ENCODE data around the gene PROS1. TPM values are rescaled to one million over a fixed set of nuclear protein-coding genes. Genes with fewer than 3 reads are reported as not detected.
A peak's percentile ranks its signal among the peaks of the same experiment; 100 is the strongest.

Gene PROS1
- total and polyA plus RNA-seq, 4 experiments from 2014 or later: not detected

GRCh38 chr3:93991631-93992030 is 17.9 kb upstream of the PROS1 start:
- H3K27me3 ChIP-seq (ENCODE audit: insufficient read depth, low read length): no peaks in the 10 kb centered on the region
- Mint-ChIP-seq H3K4me1 (peaks cover 0 to 5% (median 1%) of the 10 kb centered on the region in 4 donors), H3K9me3 (no peaks in the 10 kb centered on the region), H3K27ac (no peak overlapping the region), H3K4me3 (peak overlapping the region in 1 of 8 donors; percentile 20), H3K36me3 (peaks cover 0 to under 1% of the 10 kb centered on the region in 2 donors), H3K27me3 (no peaks in the 10 kb centered on the region)
- ChIA-PET POLR2A (ENCODE audit: partially characterized antibody) (no interaction called here), CTCF (ENCODE audit: partially characterized antibody) (interaction anchor here (1.6 kb wide), 1 partner anchor 13 kb away, joined by 8 read pairs; the partner anchor contains the start of gene ARL13B)
- no peak overlapping the region for H3K4me3 ChIP-seq (ENCODE audit: low read length in 2 of 2)
- no peaks in the 10 kb centered on the region for H3K9me3 ChIP-seq (ENCODE audit: control insufficient read depth in 1 of 2, low read length in 2 of 2)
- H3K36me3 ChIP-seq (ENCODE audit: insufficient read depth, low read length): no peaks in the 10 kb centered on the region
- no peaks in the 10 kb centered on the region for H3K4me1 ChIP-seq (ENCODE audit: insufficient read depth, low read length)
- H3K27ac ChIP-seq (ENCODE audit: low read depth, low read length): no peak overlapping the region
- no peak for DNase-seq
- intact Hi-C loops (cut with micrococcal nuclease): no loop called here

- Mint-ChIP-seq H3K36me3 (no peaks in the 10 kb centered on the region), H3K27me3 (no peaks in the 10 kb centered on the region), H3K4me1 (peaks cover 0 to 5% (median 2%) of the 10 kb centered on the region in 4 donors), H3K4me3 (no peak overlapping the region), H3K9me3 (no peaks in the 10 kb centered on the region), H3K27ac (no peak overlapping the region)
- no peaks in the 10 kb centered on the region for H3K36me3 ChIP-seq (ENCODE audit: insufficient read depth, low read length)
- no peaks in the 10 kb centered on the region for H3K4me1 ChIP-seq (ENCODE audit: insufficient read depth, low read length)
- no peak overlapping the region for H3K4me3 ChIP-seq (ENCODE audit: low read length in 2 of 2)
- H3K9me3 ChIP-seq (ENCODE audit: control insufficient read depth in 1 of 2, low read length in 2 of 2): no peaks in the 10 kb centered on the region
- intact Hi-C loops (cut with micrococcal nuclease): no loop called here
- ChIA-PET CTCF (ENCODE audit: partially characterized antibody) (interaction anchor here (1.8 kb wide), 1 partner anchor 80 kb away, joined by 3 read pairs; no protein-coding TSS in a partner anchor), POLR2A (ENCODE audit: partially characterized antibody) (interaction anchor here (1.2 kb wide), 1 partner anchor 74 kb away, joined by 3 read pairs; the partner anchor contains the start of genes DHFR2 and NSUN3)
- no peaks in the 10 kb centered on the region for H3K27me3 ChIP-seq (ENCODE audit: insufficient read depth, low read length)
- DNase-seq: no peak
- H3K27ac ChIP-seq (ENCODE audit: low read depth, low read length): no peak overlapping the region
Measured at GRCh38 chr3:93989241-93989640, 15.5 kb upstream of the PROS1 start.

GRCh38 chr3:93988764-93989163 is 15.1 kb upstream of the PROS1 start:
- H3K4me1 Mint-ChIP-seq: peaks cover 0 to 2% (median 1%) of the 10 kb centered on the region in 4 donors
- Histone ChIP-seq H3K27me3 (ENCODE audit: insufficient read depth, low read length) (no peaks in the 10 kb centered on the region), H3K27ac (ENCODE audit: low read depth, low read length) (no peak overlapping the region), H3K4me1 (ENCODE audit: insufficient read depth, low read length) (no peaks in the 10 kb centered on the region), H3K4me3 (ENCODE audit: low read length in 2 of 2) (no peak overlapping the region), H3K36me3 (ENCODE audit: insufficient read depth, low read length) (no peaks in the 10 kb centered on the region), H3K9me3 (ENCODE audit: control insufficient read depth in 1 of 2, low read length in 2 of 2) (no peaks in the 10 kb centered on the region)
- no peaks in the 10 kb centered on the region for H3K27me3 Mint-ChIP-seq
- H3K27ac Mint-ChIP-seq: no peak overlapping the region
- H3K9me3 Mint-ChIP-seq: no peaks in the 10 kb centered on the region
- DNase-seq: no peak
- intact Hi-C loops (cut with micrococcal nuclease): no loop called here
- no peaks in the 10 kb centered on the region for H3K36me3 Mint-ChIP-seq
- ChIA-PET CTCF (ENCODE audit: partially characterized antibody) (interaction anchor here (1.8 kb wide), 1 partner anchor 80 kb away, joined by 3 read pairs; no protein-coding TSS in a partner anchor), POLR2A (ENCODE audit: partially characterized antibody) (interaction anchor here (1.2 kb wide), 1 partner anchor 74 kb away, joined by 3 read pairs; the partner anchor contains the start of genes DHFR2 and NSUN3)
- no peak overlapping the region for H3K4me3 Mint-ChIP-seq

- peaks cover 0 to 2% (median under 1%) of the 10 kb centered on the region in 4 donors for H3K4me1 Mint-ChIP-seq
- Histone ChIP-seq H3K36me3 (ENCODE audit: insufficient read depth, low read length) (no peaks in the 10 kb centered on the region), H3K27ac (ENCODE audit: low read depth, low read length) (no peak overlapping the region), H3K4me1 (ENCODE audit: insufficient read depth, low read length) (no peaks in the 10 kb centered on the region), H3K9me3 (ENCODE audit: control insufficient read depth in 1 of 2, low read length in 2 of 2) (no peaks in the 10 kb centered on the region), H3K4me3 (ENCODE audit: low read length in 2 of 2) (no peak overlapping the region), H3K27me3 (ENCODE audit: insufficient read depth, low read length) (no peaks in the 10 kb centered on the region)
- CTCF ChIA-PET (ENCODE audit: partially characterized antibody): interaction anchor here (1.8 kb wide), 1 partner anchor 81 kb away, joined by 3 read pairs; no protein-coding TSS in a partner anchor
- no peak overlapping the region for H3K27ac Mint-ChIP-seq
- no peaks in the 10 kb centered on the region for H3K27me3 Mint-ChIP-seq
- H3K4me3 Mint-ChIP-seq: no peak overlapping the region
- no peak for DNase-seq
- POLR2A ChIA-PET (ENCODE audit: partially characterized antibody): no interaction called here
- intact Hi-C loops (cut with micrococcal nuclease): no loop called here
- no peaks in the 10 kb centered on the region for H3K9me3 Mint-ChIP-seq
- no peaks in the 10 kb centered on the region for H3K36me3 Mint-ChIP-seq
Measured at GRCh38 chr3:93988283-93988682, 14.6 kb upstream of the PROS1 start.

- ChIA-PET POLR2A (ENCODE audit: partially characterized antibody) (interaction anchor here (1.1 kb wide), 1 partner anchor 9 kb away, joined by 3 read pairs; no protein-coding TSS in a partner anchor), CTCF (ENCODE audit: partially characterized antibody) (no interaction called here)
- Mint-ChIP-seq H3K27ac (peak overlapping the region in 2 of 7 donors; percentile 34 to 82), H3K4me1 (peaks cover 10 to 21% (median 19%) of the 10 kb centered on the region in 4 donors), H3K36me3 (peaks cover 0 to 3% of the 10 kb centered on the region in 2 donors), H3K27me3 (no peaks in the 10 kb centered on the region), H3K9me3 (no peaks in the 10 kb centered on the region), H3K4me3 (no peak overlapping the region)
- H3K27ac ChIP-seq (ENCODE audit: low read depth, low read length): no peak overlapping the region
- DNase-seq: no peak
- H3K27me3 ChIP-seq (ENCODE audit: insufficient read depth, low read length): no peaks in the 10 kb centered on the region
- no peaks in the 10 kb centered on the region for H3K36me3 ChIP-seq (ENCODE audit: insufficient read depth, low read length)
- H3K9me3 ChIP-seq (ENCODE audit: control insufficient read depth in 1 of 2, low read length in 2 of 2): no peaks in the 10 kb centered on the region
- H3K4me3 ChIP-seq (ENCODE audit: low read length in 2 of 2): no peak overlapping the region
- intact Hi-C loops (cut with micrococcal nuclease): no loop called here
- peaks cover 12% of the 10 kb centered on the region for H3K4me1 ChIP-seq (ENCODE audit: insufficient read depth, low read length)
Measured at GRCh38 chr3:93984618-93985017, 10.9 kb upstream of the PROS1 start.

- H3K36me3 ChIP-seq (ENCODE audit: insufficient read depth, low read length): no peaks in the 10 kb centered on the region
- Mint-ChIP-seq H3K9me3 (no peaks in the 10 kb centered on the region), H3K36me3 (peaks cover 0 to 3% of the 10 kb centered on the region in 2 donors), H3K4me3 (no peak overlapping the region), H3K27me3 (no peaks in the 10 kb centered on the region), H3K27ac (no peak overlapping the region), H3K4me1 (peaks cover 11 to 26% (median 23%) of the 10 kb centered on the region in 4 donors)
- H3K9me3 ChIP-seq (ENCODE audit: control insufficient read depth in 1 of 2, low read length in 2 of 2): no peaks in the 10 kb centered on the region
- CTCF ChIA-PET (ENCODE audit: partially characterized antibody): no interaction called here
- POLR2A ChIA-PET (ENCODE audit: partially characterized antibody): no interaction called here
- H3K27ac ChIP-seq (ENCODE audit: low read depth, low read length): no peak overlapping the region
- no peaks in the 10 kb centered on the region for H3K27me3 ChIP-seq (ENCODE audit: insufficient read depth, low read length)
- intact Hi-C loops (cut with micrococcal nuclease): no loop called here
- no peak for DNase-seq
- H3K4me1 ChIP-seq (ENCODE audit: insufficient read depth, low read length): peaks cover 16% of the 10 kb centered on the region
- H3K4me3 ChIP-seq (ENCODE audit: low read length in 2 of 2): no peak overlapping the region
Measured at GRCh38 chr3:93983408-93983807, 9.7 kb upstream of the PROS1 start.

- no peak for DNase-seq
- CTCF ChIA-PET (ENCODE audit: partially characterized antibody): interaction anchor here (0.5 to 1.2 kb wide), 2 partner anchors 9 to 11 kb away, joined by 3 read pairs; partner anchors contain the start of gene PROS1
- Histone ChIP-seq H3K27ac (ENCODE audit: low read depth, low read length) (no peak overlapping the region), H3K4me1 (ENCODE audit: insufficient read depth, low read length) (peaks cover 16% of the 10 kb centered on the region), H3K36me3 (ENCODE audit: insufficient read depth, low read length) (no peaks in the 10 kb centered on the region), H3K9me3 (ENCODE audit: control insufficient read depth in 1 of 2, low read length in 2 of 2) (no peaks in the 10 kb centered on the region), H3K4me3 (ENCODE audit: low read length in 2 of 2) (no peak overlapping the region), H3K27me3 (ENCODE audit: insufficient read depth, low read length) (no peaks in the 10 kb centered on the region)
- Mint-ChIP-seq H3K27me3 (no peaks in the 10 kb centered on the region), H3K4me1 (peaks cover 11 to 26% (median 23%) of the 10 kb centered on the region in 4 donors), H3K36me3 (peaks cover 0 to 3% of the 10 kb centered on the region in 2 donors), H3K4me3 (peak overlapping the region in 7 of 8 donors; percentile 1 to 74 (median 39)), H3K9me3 (no peaks in the 10 kb centered on the region), H3K27ac (peak overlapping the region in 5 of 7 donors; percentile 32 to 92 (median 65))
- intact Hi-C loops (cut with micrococcal nuclease): no loop called here
- POLR2A ChIA-PET (ENCODE audit: partially characterized antibody): interaction anchor here (1.3 to 2.9 kb wide), 2 partner anchors 14 to 81 kb away, joined by 3 to 21 read pairs; partner anchors contain the start of genes DHFR2 and NSUN3
Measured at GRCh38 chr3:93981649-93982048, 8.0 kb upstream of the PROS1 start.

All from CD4-positive, alpha-beta memory T cell (primary cell).